GM23248 (cell line): Measurements from ENCODE around the gene MYZAP. TPM values are rescaled to one million over a fixed set of nuclear protein-coding genes. Genes with fewer than 3 reads are reported as not detected.

ENCODE experiments used
- DNase-seq: peaks from one replicate; pipeline ENCODE4 v3.0.0-alpha.2; 2015
- H2AFZ ChIP-seq: fragments of 200-600 bp; sonication (generic); 2 replicates; pipeline ENCODE4 v1.6.1; 2016; ENCODE audit warnings: antibody characterized with exemption
- H3F3A ChIP-seq: fragments of 200-600 bp; sonication (generic); 2 replicates; pipeline ENCODE4 v1.6.1; 2016; ENCODE audit warnings: mild to moderate bottlenecking, antibody characterized with exemption, mixed run types; ENCODE audit not compliant: insufficient read depth
- H3K27ac ChIP-seq: fragments of 200-600 bp; sonication (generic); 2 replicates; pipeline ENCODE4 v1.5.1; 2016; ENCODE audit warnings: mild to moderate bottlenecking
- H3K27me3 ChIP-seq: fragments of 200-600 bp; sonication (generic); replicated peaks from 2 replicates; pipeline ENCODE4 v1.6.1; 2016; ENCODE audit warnings: mild to moderate bottlenecking; ENCODE audit not compliant: insufficient read depth
- H3K36me3 ChIP-seq: fragments of 200-600 bp; sonication (generic); 2 replicates; pipeline ENCODE4 v1.6.1; 2016; ENCODE audit warnings: low read depth, mild to moderate bottlenecking
- H3K4me1 ChIP-seq: fragments of 200-600 bp; sonication (generic); 2 replicates; pipeline ENCODE4 v1.6.1; 2016; ENCODE audit warnings: mild to moderate bottlenecking; ENCODE audit not compliant: insufficient read depth
- H3K4me2 ChIP-seq: fragments of 200-600 bp; sonication (generic); one replicate; pipeline ENCODE4 v1.6.1; 2016; ENCODE audit warnings: mild to moderate bottlenecking; ENCODE audit not compliant: unreplicated experiment
- H3K4me3 ChIP-seq: fragments of 200-600 bp; sonication (generic); 2 replicates; pipeline ENCODE4 v1.5.1; 2016; ENCODE audit warnings: mild to moderate bottlenecking
- H3K79me2 ChIP-seq: fragments of 200-600 bp; sonication (generic); 2 replicates; pipeline ENCODE4 v1.6.1; 2016; ENCODE audit warnings: mild to moderate bottlenecking; ENCODE audit not compliant: insufficient read depth
- H3K9ac ChIP-seq: fragments of 200-600 bp; sonication (generic); 2 replicates; pipeline ENCODE4 v1.6.1; 2016; ENCODE audit warnings: mild to moderate bottlenecking
- H3K9me2 ChIP-seq: fragments of 200-600 bp; sonication (generic); 2 replicates; pipeline ENCODE4 v1.6.1; 2016; ENCODE audit warnings: mixed run types, mild to moderate bottlenecking, moderate library complexity; ENCODE audit not compliant: insufficient read depth
- H3K9me3 ChIP-seq: fragments of 200-600 bp; sonication (generic); one replicate; pipeline ENCODE4 v1.6.1; 2017; ENCODE audit warnings: low read depth
- H4K20me1 ChIP-seq: fragments of 200-600 bp; sonication (generic); 2 replicates; pipeline ENCODE4 v1.6.0; 2016; ENCODE audit not compliant: insufficient read depth
- EZH2 ChIP-seq: fragments of 200-600 bp; sonication (generic); IDR thresholded peaks from 2 replicates; pipeline ENCODE4 v1.6.1; 2018; ENCODE audit warnings: antibody characterized with exemption, mild to moderate bottlenecking; ENCODE audit not compliant: insufficient read depth, poor library complexity, severe bottlenecking
- EZH2phosphoT487 ChIP-seq: fragments of 200-600 bp; sonication (generic); IDR thresholded peaks from 2 replicates; pipeline ENCODE4 v1.6.1; 2018; ENCODE audit warnings: antibody characterized with exemption, moderate library complexity, mild to moderate bottlenecking, low read depth; ENCODE audit not compliant: insufficient read depth
- WGBS, 2 experiments: methylation state at CpG; one replicate each; pipeline ENCODE4 v1.1.6; 2015 to 2017; ENCODE audit warnings: low lambda C conversion rate in 2 of 2, low coverage in 1 of 2; ENCODE audit errors: missing lambda C conversion rate in 2 of 2; 5-methylcytosine and 5-hydroxymethylcytosine counted together
- in situ Hi-C: fragments of 300-500 bp; cut with MboI; formaldehyde crosslinking; loops from 2 replicates; pipeline ENCODE4 v1.15.0; 2020
- polyA plus RNA-seq: library from polyadenylated mRNA; unstranded; fragments of >200 nt; fragmentation: Nextera tagmentation; extraction: Ambion mirVana; gene quantifications from 2 replicates; pipeline ENCODE4 v1.2.1, GENCODE V29; 2016
- total RNA-seq: library from RNA; depleted of rRNA; stranded (reverse); fragments of >200 nt; shearing (Covaris generic); gene quantifications from 2 replicates; pipeline ENCODE4 v1.2.3, GENCODE V29; 2014

MYZAP gene
- total and polyA plus RNA-seq, 2 experiments from 2014 or later, result 0.11 TPM; not detected in 1

DNA sequence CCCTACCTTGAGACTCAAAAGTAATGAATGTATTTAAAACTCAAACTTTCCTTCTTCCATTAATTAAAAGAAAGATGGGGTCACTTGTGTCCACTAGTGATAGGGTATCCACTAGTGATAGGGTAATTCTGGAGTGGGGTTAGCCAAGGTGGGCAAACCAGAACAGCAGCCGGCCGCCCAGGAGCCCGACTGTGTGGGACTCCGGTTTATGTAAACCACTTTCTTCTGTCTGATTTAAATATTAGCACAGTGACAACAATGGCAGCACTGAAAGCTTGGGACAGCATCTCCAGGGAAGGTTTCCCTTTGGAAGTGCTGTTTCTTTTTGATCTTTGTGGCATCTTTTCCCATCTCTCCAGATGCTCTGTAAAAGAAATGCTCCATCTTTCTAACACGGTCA lies 722 bp downstream of the MYZAP start:
- Histone ChIP-seq H3K27me3 (no peaks in the 10 kb centered on the region; the same call in 1 of the 2 replicates), H3K4me3 (peak overlapping the region; percentile 65), H3K9me3 (no peaks in the 10 kb centered on the region), H3K79me2 (no peaks in the 10 kb centered on the region), H4K20me1 (no peaks in the 10 kb centered on the region), H3K9me2 (no peaks in the 10 kb centered on the region), H3K9ac (no peak overlapping the region), H3F3A (no peaks in the 10 kb centered on the region), H2AFZ (peak overlapping the region; percentile 65), H3K4me1 (no peaks in the 10 kb centered on the region), H3K36me3 (no peaks in the 10 kb centered on the region), H3K27ac (no peak overlapping the region), H3K4me2 (peak overlapping the region; percentile 68)
- DNase-seq, result no peak
- TF ChIP-seq EZH2phosphoT487 (no peak), EZH2 (no peak)
- 25 to 29% methylated on average over 5 of the region's 5 CpGs for WGBS, 2 experiments
- in situ Hi-C loops, result no loop called here

DNA sequence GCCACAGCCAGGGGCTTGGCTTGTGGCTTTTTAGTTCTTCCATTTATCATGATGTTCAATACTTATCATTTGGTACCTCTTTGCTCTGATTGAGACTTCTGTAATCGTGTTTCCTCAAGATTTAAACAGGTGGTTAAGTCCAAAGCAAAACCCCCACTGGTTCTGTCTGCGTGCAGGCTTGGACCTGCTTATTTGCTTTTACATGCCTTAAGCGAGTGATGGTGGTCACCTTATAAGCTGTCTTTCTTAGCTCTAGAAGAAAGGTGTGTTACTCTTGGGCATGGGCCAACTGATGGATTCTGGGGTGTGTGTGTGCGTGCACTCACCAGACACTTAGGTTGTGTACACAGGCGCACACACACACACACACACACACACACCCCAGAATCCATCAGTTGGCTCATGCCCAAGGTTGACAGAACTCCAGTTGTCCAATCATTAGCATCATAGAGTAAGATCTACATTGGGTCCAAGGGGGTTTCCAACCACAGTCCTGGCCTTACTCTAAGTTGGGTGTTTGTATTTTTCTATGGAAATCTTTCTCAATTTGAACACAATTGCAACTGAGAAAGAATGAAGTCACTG lies 1.2 kb downstream of the MYZAP start:
- H3K9me3 ChIP-seq, result no peaks in the 10 kb centered on the region
- WGBS, 2 experiments, result 73 to 78% methylated on average over 5 of the region's 5 CpGs
- in situ Hi-C loops, result no loop called here
- DNase-seq, result no peak
- H3K4me2 ChIP-seq, result no peak overlapping the region
- no peaks in the 10 kb centered on the region for H3K79me2 ChIP-seq
- H3K9me2 ChIP-seq, result no peaks in the 10 kb centered on the region
- no peaks in the 10 kb centered on the region for H3F3A ChIP-seq
- TF ChIP-seq EZH2 (no peak), EZH2phosphoT487 (no peak)
- no peaks in the 10 kb centered on the region for H3K36me3 ChIP-seq
- H3K27ac ChIP-seq, result no peak overlapping the region
- no peak overlapping the region for H3K9ac ChIP-seq
- no peaks in the 10 kb centered on the region for H4K20me1 ChIP-seq
- no peaks in the 10 kb centered on the region for H3K4me1 ChIP-seq
- no peak overlapping the region for H3K4me3 ChIP-seq
- no peak overlapping the region for H2AFZ ChIP-seq
- H3K27me3 ChIP-seq, result no peaks in the 10 kb centered on the region; the same call in 1 of the 2 replicates

DNA sequence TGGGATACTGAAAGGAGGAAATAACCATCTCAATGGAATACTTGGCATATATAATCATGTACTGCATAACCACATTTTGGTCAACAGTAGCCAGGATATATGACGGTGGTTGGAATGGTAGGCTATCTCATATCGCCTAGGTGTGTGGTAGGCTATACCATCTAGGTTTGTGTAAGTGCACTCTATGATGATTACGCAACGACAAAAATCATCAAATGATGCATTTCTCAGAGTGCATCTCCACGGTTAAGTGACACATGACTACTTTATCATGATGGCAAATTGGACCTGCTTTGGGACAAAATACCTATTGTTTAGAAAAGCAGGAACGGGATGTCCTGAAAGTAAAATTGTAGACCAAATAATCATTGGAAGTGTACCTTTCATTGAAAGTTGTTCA lies 2.8 kb downstream of the MYZAP start:
- no peak overlapping the region for H2AFZ ChIP-seq
- TF ChIP-seq EZH2, result no peak
- no peak for TF ChIP-seq EZH2phosphoT487
- peaks cover 1% of the 10 kb centered on the region; the same call in 1 of the 2 replicates for H3K27me3 ChIP-seq
- H3K9me2 ChIP-seq, result no peaks in the 10 kb centered on the region
- DNase-seq, result no peak
- H3K27ac ChIP-seq, result no peak overlapping the region
- H3K79me2 ChIP-seq, result no peaks in the 10 kb centered on the region
- in situ Hi-C loops, result no loop called here
- H4K20me1 ChIP-seq, result no peaks in the 10 kb centered on the region
- H3K4me1 ChIP-seq, result no peaks in the 10 kb centered on the region
- WGBS, 2 experiments, result 89 to 91% methylated on average over 6 of the region's 6 CpGs
- no peaks in the 10 kb centered on the region for H3K36me3 ChIP-seq
- no peak overlapping the region for H3K4me3 ChIP-seq
- H3K4me2 ChIP-seq, result no peak overlapping the region
- H3F3A ChIP-seq, result no peaks in the 10 kb centered on the region
- no peaks in the 10 kb centered on the region for H3K9me3 ChIP-seq
- no peak overlapping the region for H3K9ac ChIP-seq

DNA sequence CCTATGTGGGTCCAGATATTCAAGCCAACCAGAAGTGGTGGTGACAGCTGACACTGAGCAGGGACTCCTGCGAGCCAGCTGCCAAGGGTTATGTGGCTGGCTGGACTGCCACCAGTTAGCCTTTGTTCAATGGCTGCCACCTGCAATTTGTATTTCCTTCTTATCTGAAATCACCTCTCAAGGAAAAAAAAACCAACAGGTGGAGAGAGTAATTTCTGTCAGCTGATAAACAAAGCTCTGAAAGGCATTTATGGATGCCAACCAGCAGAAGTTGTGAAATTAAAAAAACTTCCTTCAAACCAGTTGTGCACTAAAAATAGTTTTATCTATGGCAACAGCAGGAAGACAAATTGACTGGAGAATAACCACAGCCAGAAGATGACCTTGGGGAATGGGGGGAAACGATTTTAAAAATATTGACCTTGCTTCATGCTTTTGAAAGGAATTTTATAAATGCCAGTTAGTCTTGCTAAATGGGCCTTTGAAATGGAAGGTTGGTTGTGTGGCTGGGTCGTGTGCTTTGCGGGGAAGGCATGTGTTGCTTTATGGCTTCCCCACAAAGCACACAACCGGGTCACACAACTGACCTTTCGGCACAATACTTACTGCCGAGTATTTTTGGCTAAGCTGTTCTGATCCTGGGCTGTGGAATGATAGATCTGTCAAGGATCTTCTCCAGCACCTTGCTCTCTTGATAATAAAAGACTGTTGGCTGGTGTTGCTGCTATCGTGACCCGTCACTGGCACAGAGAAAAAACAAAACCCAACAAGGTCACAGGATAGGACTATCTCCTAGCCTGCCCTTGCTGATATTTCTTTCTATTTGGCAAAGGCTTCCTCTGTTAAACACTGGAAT lies 3.5 kb downstream of the MYZAP start:
- no peaks in the 10 kb centered on the region for H3K4me1 ChIP-seq
- WGBS, 2 experiments, result 54 to 57% methylated on average over 9 of the region's 9 CpGs
- H3K9me2 ChIP-seq, result no peaks in the 10 kb centered on the region
- no peak for TF ChIP-seq EZH2phosphoT487
- no peak for TF ChIP-seq EZH2
- in situ Hi-C loops, result no loop called here
- DNase-seq, result no peak
- H3K79me2 ChIP-seq, result no peaks in the 10 kb centered on the region
- no peaks in the 10 kb centered on the region for H3K36me3 ChIP-seq
- no peak overlapping the region for H2AFZ ChIP-seq
- no peak overlapping the region for H3K4me3 ChIP-seq
- H4K20me1 ChIP-seq, result no peaks in the 10 kb centered on the region
- H3K9ac ChIP-seq, result no peak overlapping the region
- peaks cover 9% of the 10 kb centered on the region; the same call in 1 of the 2 replicates for H3K27me3 ChIP-seq
- no peaks in the 10 kb centered on the region for H3F3A ChIP-seq
- no peak overlapping the region for H3K4me2 ChIP-seq
- H3K9me3 ChIP-seq, result no peaks in the 10 kb centered on the region
- H3K27ac ChIP-seq, result no peak overlapping the region
